Progenitor cell of endocrine pancreas (in vitro differentiated cells): ENCODE data around the gene UGT1A4. TPM values are rescaled to one million over a fixed set of nuclear protein-coding genes. Genes with fewer than 3 reads are reported as not detected.

ENCODE experiments used
- DNase-seq: peaks from one replicate; pipeline ENCODE4 v3.0.0; 2021; ENCODE audit warnings: low spot score; ENCODE audit not compliant: unreplicated experiment
- H3K27ac Mint-ChIP-seq: 2 replicates; pipeline ENCODE4 v1.8.0; 2021; ENCODE audit warnings: mild to moderate bottlenecking, moderate library complexity, mixed read lengths
- H3K27me3 Mint-ChIP-seq: 2 replicates; pipeline ENCODE4 v1.8.0; 2021; ENCODE audit warnings: mixed read lengths
- H3K36me3 Mint-ChIP-seq: 2 replicates; pipeline ENCODE4 v1.8.0; 2022; ENCODE audit warnings: mixed read lengths; ENCODE audit not compliant: insufficient read depth
- H3K4me1 Mint-ChIP-seq: 2 replicates; pipeline ENCODE4 v1.8.0; 2021; ENCODE audit warnings: low read depth, mixed read lengths
- H3K4me3 Mint-ChIP-seq: 2 replicates; pipeline ENCODE4 v1.8.0; 2021; ENCODE audit warnings: low read depth, mild to moderate bottlenecking, moderate library complexity, mixed read lengths
- H3K9me3 Mint-ChIP-seq: 2 replicates; pipeline ENCODE4 v1.8.0; 2021; ENCODE audit warnings: low read depth, mixed read lengths
- total RNA-seq: library from RNA; stranded (reverse); gene quantifications from 2 replicates; pipeline ENCODE4 v1.2.1, GENCODE V29; 2021
- TF ChIP-seq, protein P1 (sequence below): fragments of 200-600 bp; sonication (generic); IDR thresholded peaks from one replicate; pipeline ENCODE4 v1.5.0; 2021; ENCODE audit warnings: antibody characterized with exemption, mild to moderate bottlenecking; ENCODE audit not compliant: unreplicated experiment

Gene UGT1A4
- total RNA-seq, 1 donor from 2014 or later = not detected

DNA sequence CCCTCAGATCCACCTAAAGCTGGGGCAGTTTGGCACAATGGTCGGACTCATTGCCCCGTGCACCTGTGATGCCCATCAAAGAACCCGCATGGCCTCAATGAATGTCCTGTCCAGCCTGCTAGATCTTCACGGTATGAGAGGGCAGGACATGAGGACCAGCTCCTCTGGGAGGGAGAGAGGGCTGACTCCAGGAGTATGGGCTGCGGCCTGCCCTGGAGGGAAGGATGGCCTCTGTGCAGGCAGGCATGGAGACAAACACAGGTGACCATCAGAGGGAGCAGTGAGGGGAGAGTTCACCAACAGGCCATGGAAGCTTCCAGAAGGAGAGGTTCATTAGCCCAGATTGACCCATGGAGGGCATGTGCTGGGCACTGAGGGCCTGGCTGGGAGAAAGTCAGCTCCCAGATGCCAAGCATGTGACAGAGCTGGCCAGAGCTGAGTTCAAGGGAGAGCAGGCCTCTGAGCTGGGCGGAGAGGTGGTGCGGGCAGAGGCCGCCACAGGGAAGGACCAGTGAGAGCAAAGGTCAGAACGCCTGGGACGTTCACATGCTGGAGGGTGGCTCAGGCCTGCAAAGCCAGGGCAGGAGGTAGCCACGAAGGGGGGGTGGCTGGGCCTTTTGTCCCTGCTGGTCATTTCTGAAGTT, 99.6 kb downstream of the UGT1A4 start:
- Mint-ChIP-seq H3K4me3 (no peak overlapping the region), H3K27ac (peak overlapping the region; percentile 38), H3K9me3 (no peaks in the 10 kb centered on the region), H3K4me1 (no peaks in the 10 kb centered on the region), H3K27me3 (no peaks in the 10 kb centered on the region), H3K36me3 (no peaks in the 10 kb centered on the region)
- no peak for DNase-seq
- TF ChIP-seq, protein P1, sequence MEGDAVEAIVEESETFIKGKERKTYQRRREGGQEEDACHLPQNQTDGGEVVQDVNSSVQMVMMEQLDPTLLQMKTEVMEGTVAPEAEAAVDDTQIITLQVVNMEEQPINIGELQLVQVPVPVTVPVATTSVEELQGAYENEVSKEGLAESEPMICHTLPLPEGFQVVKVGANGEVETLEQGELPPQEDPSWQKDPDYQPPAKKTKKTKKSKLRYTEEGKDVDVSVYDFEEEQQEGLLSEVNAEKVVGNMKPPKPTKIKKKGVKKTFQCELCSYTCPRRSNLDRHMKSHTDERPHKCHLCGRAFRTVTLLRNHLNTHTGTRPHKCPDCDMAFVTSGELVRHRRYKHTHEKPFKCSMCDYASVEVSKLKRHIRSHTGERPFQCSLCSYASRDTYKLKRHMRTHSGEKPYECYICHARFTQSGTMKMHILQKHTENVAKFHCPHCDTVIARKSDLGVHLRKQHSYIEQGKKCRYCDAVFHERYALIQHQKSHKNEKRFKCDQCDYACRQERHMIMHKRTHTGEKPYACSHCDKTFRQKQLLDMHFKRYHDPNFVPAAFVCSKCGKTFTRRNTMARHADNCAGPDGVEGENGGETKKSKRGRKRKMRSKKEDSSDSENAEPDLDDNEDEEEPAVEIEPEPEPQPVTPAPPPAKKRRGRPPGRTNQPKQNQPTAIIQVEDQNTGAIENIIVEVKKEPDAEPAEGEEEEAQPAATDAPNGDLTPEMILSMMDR = no peak

DNA sequence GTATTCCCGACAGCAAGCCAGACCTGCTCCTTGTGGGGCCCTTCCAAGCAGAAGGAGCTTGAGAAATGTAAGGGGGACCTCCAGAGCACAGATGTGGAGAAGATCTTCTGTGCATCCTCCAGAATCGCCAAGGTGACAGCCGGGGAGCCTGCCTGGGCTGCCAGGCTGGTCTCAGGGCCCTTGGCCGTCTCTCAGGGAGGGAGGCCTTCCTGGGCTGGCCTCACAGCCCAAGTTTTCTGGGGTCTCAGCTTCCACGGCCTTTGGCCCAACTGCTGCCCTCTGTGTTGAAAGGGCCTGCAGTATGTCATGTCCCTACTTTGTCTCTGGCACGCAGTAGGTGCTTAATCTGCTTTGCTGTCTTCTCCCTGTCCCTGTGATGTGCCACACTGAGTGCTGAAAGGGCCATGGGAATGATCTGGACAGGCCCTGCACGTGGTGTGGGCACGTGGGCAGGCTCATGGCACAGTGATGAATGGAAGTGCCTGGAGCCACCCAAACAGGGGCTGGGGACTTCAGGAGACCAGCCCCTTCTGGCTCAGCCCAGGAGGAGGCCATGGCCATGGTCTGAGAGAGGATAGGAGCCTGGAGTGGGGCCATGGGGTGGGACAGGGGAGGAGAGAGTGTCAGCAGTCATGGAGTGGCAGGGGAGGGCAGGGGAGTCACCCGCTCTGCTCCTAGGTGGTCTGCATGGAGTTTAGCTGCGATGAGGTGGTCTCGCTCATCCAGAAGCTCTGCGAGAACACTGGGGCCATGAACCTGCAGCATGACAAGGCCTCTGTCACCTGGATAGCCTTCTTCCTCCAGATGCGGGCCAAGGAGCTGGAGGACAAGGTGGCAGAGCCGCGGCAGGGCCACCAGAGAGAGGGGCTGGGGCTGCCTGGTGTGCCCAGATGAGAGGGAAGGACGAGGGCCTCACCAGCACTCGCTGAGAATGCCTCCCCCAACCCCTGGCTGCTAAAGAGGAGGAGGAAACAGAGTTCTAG, 100.4 kb downstream of the UGT1A4 start:
- Mint-ChIP-seq H3K4me3 (no peak overlapping the region), H3K36me3 (no peaks in the 10 kb centered on the region), H3K4me1 (no peaks in the 10 kb centered on the region), H3K27me3 (no peaks in the 10 kb centered on the region), H3K27ac (no peak overlapping the region), H3K9me3 (no peaks in the 10 kb centered on the region)
- DNase-seq = no peak
- TF ChIP-seq, protein P1 = no peak

DNA sequence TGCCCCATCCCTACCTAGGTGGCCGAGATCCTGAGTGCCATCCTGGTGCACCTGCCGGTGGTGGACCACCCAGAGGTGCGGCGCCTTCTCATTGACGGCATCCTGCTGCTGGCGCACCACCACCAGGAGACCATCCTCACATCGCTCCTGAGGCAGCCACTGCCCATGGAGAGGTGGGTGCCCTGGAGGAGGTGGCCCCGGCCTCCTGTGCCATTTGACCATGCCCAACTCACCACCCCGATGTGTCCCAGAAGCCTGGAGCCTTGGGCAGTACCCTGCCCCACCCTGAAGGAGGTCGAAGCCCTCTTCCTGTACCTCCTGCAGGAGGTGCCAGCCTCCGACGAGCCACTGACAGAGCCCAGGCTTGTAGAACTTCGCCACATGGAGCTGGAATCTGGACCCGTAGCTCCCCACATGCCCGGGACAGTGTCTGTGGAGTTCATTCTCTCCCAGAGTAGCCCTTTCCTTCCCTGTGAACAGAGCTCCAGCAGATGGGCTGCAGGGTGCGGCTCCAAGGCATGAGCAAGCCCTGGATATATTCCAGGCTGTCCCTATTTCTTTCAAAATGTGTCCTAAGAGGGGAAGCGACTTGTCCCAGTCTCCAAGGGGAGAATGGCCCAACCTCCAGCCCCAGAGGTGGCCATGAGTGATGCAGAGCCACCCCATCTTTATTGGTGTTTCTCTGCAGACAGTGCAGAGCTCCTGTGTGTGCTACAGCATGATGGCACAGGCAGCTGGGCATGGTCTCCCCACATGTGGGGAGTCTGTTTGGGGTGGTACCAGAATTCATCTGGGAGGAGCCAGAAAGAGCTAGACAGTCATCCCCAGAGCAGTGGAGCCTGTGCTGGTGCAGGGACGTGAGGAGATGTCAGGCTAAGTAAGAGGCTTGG, 101.6 kb downstream of the UGT1A4 start:
- DNase-seq = no peak
- H3K27me3 Mint-ChIP-seq = no peaks in the 10 kb centered on the region
- TF ChIP-seq, protein P1 = no peak
- no peak overlapping the region for H3K27ac Mint-ChIP-seq
- H3K4me1 Mint-ChIP-seq = no peaks in the 10 kb centered on the region
- no peaks in the 10 kb centered on the region for H3K9me3 Mint-ChIP-seq
- no peak overlapping the region for H3K4me3 Mint-ChIP-seq
- no peaks in the 10 kb centered on the region for H3K36me3 Mint-ChIP-seq

DNA sequence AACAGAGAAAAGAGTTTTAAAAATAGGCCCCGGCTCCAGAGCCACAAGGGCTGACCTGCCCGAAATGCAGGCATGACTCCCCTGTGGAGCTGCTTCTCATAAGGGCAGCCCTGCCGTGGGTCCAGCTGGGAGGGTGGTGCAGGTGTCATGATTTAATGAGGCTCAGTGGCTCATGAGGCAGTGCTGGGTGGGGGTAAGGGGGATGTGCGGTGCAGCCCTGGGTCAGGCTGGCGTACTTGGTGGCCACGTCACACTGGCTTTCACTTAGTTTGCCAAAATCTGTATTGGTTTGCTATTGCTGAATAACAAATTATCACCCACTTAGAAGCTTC, 102.2 kb downstream of the UGT1A4 start:
- no peak for DNase-seq
- Mint-ChIP-seq H3K36me3 (peaks cover 1% of the 10 kb centered on the region), H3K4me3 (no peak overlapping the region), H3K9me3 (no peaks in the 10 kb centered on the region), H3K27ac (no peak overlapping the region), H3K4me1 (no peaks in the 10 kb centered on the region), H3K27me3 (peaks cover 2% of the 10 kb centered on the region)
- TF ChIP-seq, protein P1 = no peak

DNA sequence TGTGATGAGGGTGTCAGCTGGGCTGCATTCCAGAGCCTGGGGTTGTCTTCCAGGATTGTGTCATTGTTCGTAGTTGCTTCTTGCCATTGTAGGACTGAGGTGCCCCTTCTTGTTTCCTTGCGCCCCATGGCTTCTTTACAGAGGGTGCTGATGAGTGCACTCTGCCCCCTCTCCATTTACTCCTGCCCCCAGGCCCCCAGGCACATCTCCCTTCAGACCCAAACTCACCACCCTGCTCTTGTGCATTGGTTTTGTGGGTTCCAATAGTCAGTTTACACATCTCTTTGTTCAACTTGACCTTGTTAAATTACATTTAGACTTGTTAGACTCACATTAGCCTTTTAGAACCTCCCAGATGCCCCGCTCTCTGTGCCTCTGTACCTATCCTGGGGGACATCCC, 102.7 kb downstream of the UGT1A4 start:
- Mint-ChIP-seq H3K36me3 (peaks cover 1% of the 10 kb centered on the region), H3K9me3 (peaks cover under 1% of the 10 kb centered on the region), H3K27ac (no peak overlapping the region), H3K4me3 (no peak overlapping the region), H3K27me3 (peaks cover 2% of the 10 kb centered on the region), H3K4me1 (no peaks in the 10 kb centered on the region)
- TF ChIP-seq, protein P1 = no peak
- no peak for DNase-seq
